Endothelial cell of umbilical vein (primary cell): ENCODE results near the gene PROKR2.

Experiments
- CTCF ChIP-seq, 2 donors: IDR thresholded peaks; 1 replicate in 1 of 2; 2 replicates in 1 of 2; pipeline ENCODE4 v1.5.1; 2011; ENCODE audit warnings: low read length in 2 of 2, mild to moderate bottlenecking in 2 of 2, moderate library complexity in 2 of 2, control low read depth in 1 of 2, inconsistent platforms in 1 of 2, low read depth in 1 of 2; ENCODE audit not compliant: insufficient read depth in 1 of 2; ENCODE audit errors: extremely low read depth in 1 of 2
- EZH2 ChIP-seq: IDR thresholded peaks from 2 replicates; pipeline ENCODE4 v1.6.1; 2012; ENCODE audit warnings: borderline replicate concordance, low read depth, mild to moderate bottlenecking, moderate library complexity, low read length, inconsistent platforms; ENCODE audit not compliant: severe bottlenecking
- GATA2 ChIP-seq: IDR thresholded peaks from 2 replicates; pipeline ENCODE4 v1.7.0; 2011; ENCODE audit warnings: low read depth, mild to moderate bottlenecking, moderate library complexity, mixed read lengths, low read length; ENCODE audit not compliant: insufficient read length, insufficient read depth
- POLR2AphosphoS5 ChIP-seq: IDR thresholded peaks from 2 replicates; pipeline ENCODE4 v1.6.1; 2012; ENCODE audit warnings: low read depth, mild to moderate bottlenecking, control low read depth, low read length, moderate library complexity; ENCODE audit not compliant: insufficient read depth

DNA sequence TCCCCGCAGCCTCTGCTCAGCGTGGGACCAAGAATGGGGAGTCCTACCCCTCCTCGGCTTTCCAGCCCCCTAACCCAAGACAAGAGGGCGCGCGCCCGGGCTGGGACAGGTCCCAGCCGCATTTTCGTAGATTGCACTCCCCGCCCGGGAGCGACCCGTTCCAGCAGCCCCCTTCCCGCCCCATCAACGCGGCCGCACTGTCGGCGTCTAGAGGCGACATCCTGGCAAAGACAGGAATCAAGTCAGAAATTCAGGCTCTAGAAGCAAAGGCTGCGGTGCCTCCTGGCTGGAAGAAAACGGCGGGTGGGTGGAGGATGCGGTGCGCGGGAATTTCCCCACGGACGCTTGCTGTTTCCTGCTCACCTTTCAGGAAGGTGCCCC, 957 bp downstream of the PROKR2 start:
- TF ChIP-seq GATA2 (no peak), EZH2 (no peak), CTCF (IDR thresholded peaks at IDR 0.05; ENCODE audit: extremely low read depth in 1 of 2, insufficient read depth in 1 of 2, low read depth in 1 of 2, low read length in 2 of 2) (no peak), POLR2AphosphoS5 (no peak)
